Activated CD4-positive, alpha-beta memory T cell treated with anti-CD3 and anti-CD28 coated beads, Interleukin-2, amount 10 ng/mL, durations not matched to agents 7 days and 5 days (primary cell): Measurements from ENCODE around the gene CINP. TPM values are rescaled to one million over a fixed set of nuclear protein-coding genes. Genes with fewer than 3 reads are reported as not detected.
"Not testable (repeated sequence)": the region's sequence is repeated elsewhere in the genome, so short reads cannot be mapped to it uniquely, and the experiment has no call there.

Source experiments
- CTCF ChIA-PET: fragments of 350-600 bp; sonication (Branson Sonifier 250); formaldehyde crosslinking; loops from one replicate; lab custom pipeline; 2021; ENCODE audit warnings: antibody characterized with exemption, inconsistent platforms; lab: Charles Lee
- POLR2A ChIA-PET: fragments of 350-600 bp; sonication (Branson Sonifier 250); formaldehyde crosslinking; loops from one replicate; lab custom pipeline; 2021; ENCODE audit warnings: antibody characterized with exemption; lab: Charles Lee
- DNase-seq: peaks from one replicate; pipeline ENCODE4 v3.0.0-alpha.2; 2020
- H3K27ac Mint-ChIP-seq: one replicate; pipeline ENCODE4 v1.8.0; 2021; ENCODE audit warnings: mild to moderate bottlenecking, mixed read lengths
- H3K27me3 Mint-ChIP-seq: one replicate; pipeline ENCODE4 v1.8.0; 2021; ENCODE audit warnings: mixed read lengths
- H3K36me3 Mint-ChIP-seq: one replicate; pipeline ENCODE4 v1.8.0; 2021; ENCODE audit warnings: low read depth, mixed read lengths
- H3K4me1 Mint-ChIP-seq: one replicate; pipeline ENCODE4 v1.8.0; 2021; ENCODE audit warnings: mixed read lengths
- H3K4me3 Mint-ChIP-seq: one replicate; pipeline ENCODE4 v1.8.0; 2021; ENCODE audit warnings: mild to moderate bottlenecking, mixed read lengths
- H3K9me3 Mint-ChIP-seq: one replicate; pipeline ENCODE4 v1.8.0; 2021; ENCODE audit warnings: mixed read lengths
- total RNA-seq, 2 experiments: library from RNA; stranded (reverse); gene quantifications; one replicate each; pipeline ENCODE4 v1.2.3, GENCODE V29; 2021

The CINP gene
- total RNA-seq, 2 experiments from 2014 or later: 27.3 to 29.8 TPM

GRCh38 chr14:102316743-102317563 is 45.7 kb downstream of the CINP start:
- POLR2A ChIA-PET: interaction anchor here (0.9 to 5.9 kb wide), 5 partner anchors 8 to 201 kb away, joined by 4 to 52 read pairs (median 4); partner anchors contain the start of genes CINP, MOK and TECPR2
- H3K27me3 Mint-ChIP-seq: no peaks in the 10 kb centered on the region
- peaks cover 2% of the 10 kb centered on the region for H3K36me3 Mint-ChIP-seq

GRCh38 chr14:102316338-102316742 is 46.4 kb downstream of the CINP start:
- Mint-ChIP-seq H3K36me3 (peaks cover 2% of the 10 kb centered on the region), H3K4me1 (peaks cover 65% of the 10 kb centered on the region), H3K27ac (peak overlapping the region; percentile 84), H3K27me3 (no peaks in the 10 kb centered on the region), H3K9me3 (no peaks in the 10 kb centered on the region), H3K4me3 (peak overlapping the region; percentile 80)
- ChIA-PET CTCF (interaction anchor here (0.7 to 2.6 kb wide), 17 partner anchors 8 to 1249 kb away, joined by 3 to 31 read pairs (median 4); partner anchors contain the start of genes CINP, MOK and TECPR2), POLR2A (interaction anchor here (0.9 to 5.9 kb wide), 4 partner anchors 7 to 91 kb away, joined by 4 to 52 read pairs (median 4); partner anchors contain the start of genes CINP, MOK and TECPR2)
- peak; percentile 42 for DNase-seq

More at GRCh38 chr14:102316743-102317563, 45.7 kb downstream of the CINP start:
- Mint-ChIP-seq H3K4me1 (peaks cover 70% of the 10 kb centered on the region), H3K9me3 (no peaks in the 10 kb centered on the region), H3K27ac (peak overlapping the region; percentile 84), H3K4me3 (peak overlapping the region; percentile 80)
- CTCF ChIA-PET: interaction anchor here (0.7 to 2.6 kb wide), 19 partner anchors 8 to 1248 kb away, joined by 3 to 31 read pairs (median 4); partner anchors contain the start of genes CINP, MOK and TECPR2
- DNase-seq: peak; percentile 96

GRCh38 chr14:102315121-102315520 is 47.6 kb downstream of the CINP start:
- CTCF ChIA-PET: interaction anchor here (1.1 to 2.4 kb wide), 14 partner anchors 8 to 608 kb away, joined by 3 to 35 read pairs (median 4); partner anchors contain the start of genes MOK and WDR20
- Mint-ChIP-seq H3K27me3 (no peaks in the 10 kb centered on the region), H3K27ac (no peak overlapping the region), H3K36me3 (peaks cover 2% of the 10 kb centered on the region), H3K4me3 (peak overlapping the region; percentile 84), H3K9me3 (no peaks in the 10 kb centered on the region), H3K4me1 (peaks cover 53% of the 10 kb centered on the region)
- POLR2A ChIA-PET: interaction anchor here (1.6 to 1.7 kb wide), 2 partner anchors 47 to 230 kb away, joined by 4 to 8 read pairs; partner anchors contain the start of genes CINP and TECPR2
- no peak for DNase-seq

GRCh38 chr14:102314242-102315011 is 48.3 kb downstream of the CINP start:
- no peaks in the 10 kb centered on the region for H3K9me3 Mint-ChIP-seq
- peaks cover 52% of the 10 kb centered on the region for H3K4me1 Mint-ChIP-seq
- H3K4me3 Mint-ChIP-seq: peak overlapping the region; percentile 84
- ChIA-PET POLR2A (interaction anchor here (1.6 to 1.7 kb wide), 3 partner anchors 10 to 229 kb away, joined by 4 to 11 read pairs (median 8); partner anchors contain the start of genes CINP, MOK and TECPR2), CTCF (interaction anchor here (0.5 to 2.4 kb wide), 33 partner anchors 9 to 608 kb away, joined by 3 to 35 read pairs (median 4); partner anchors contain the start of genes MOK and WDR20)
- peak overlapping the region; percentile 51 for H3K27ac Mint-ChIP-seq
- peaks cover under 1% of the 10 kb centered on the region for H3K36me3 Mint-ChIP-seq
- peak; percentile 83 for DNase-seq
- no peaks in the 10 kb centered on the region for H3K27me3 Mint-ChIP-seq

GRCh38 chr14:102304611-102305506 is 57.8 kb downstream of the CINP start, which contains the start of gene MOK:
TSS of gene MOK (minus strand) at chr14:102305164. CDS start at chr14:102304968, 196 bp downstream.
- Mint-ChIP-seq H3K4me1 (peaks cover 10% of the 10 kb centered on the region), H3K36me3 (peaks cover 3% of the 10 kb centered on the region), H3K27ac (peak within 1 kb of the TSS; percentile 57), H3K9me3 (no peaks in the 10 kb centered on the region), H3K27me3 (peaks cover 3% of the 10 kb centered on the region), H3K4me3 (peak within 1 kb of the TSS; percentile 90)
- POLR2A ChIA-PET: interaction anchor here (1.0 to 2.4 kb wide), 7 partner anchors 9 to 339 kb away, joined by 3 to 11 read pairs (median 5); partner anchors contain the start of genes CINP, TECPR2 and ZNF839
- DNase-seq: peak; percentile 97
- CTCF ChIA-PET: interaction anchor here (1.1 to 3.6 kb wide), 6 partner anchors 10 to 343 kb away, joined by 3 to 35 read pairs (median 6); no protein-coding TSS in a partner anchor

GRCh38 chr14:102303664-102304063 is 59.0 kb downstream of the CINP start:
- Mint-ChIP-seq H3K4me1 (peaks cover 10% of the 10 kb centered on the region), H3K9me3 (no peaks in the 10 kb centered on the region), H3K27ac (no peak overlapping the region), H3K27me3 (peaks cover 3% of the 10 kb centered on the region), H3K36me3 (peaks cover 3% of the 10 kb centered on the region), H3K4me3 (peak overlapping the region; percentile 21)
- no peak for DNase-seq
- CTCF ChIA-PET: interaction anchor here (1.6 to 3.6 kb wide), 4 partner anchors 11 to 207 kb away, joined by 4 to 35 read pairs (median 19); no protein-coding TSS in a partner anchor
- POLR2A ChIA-PET: interaction anchor here (2.4 kb wide), 1 partner anchor 10 kb away, joined by 11 read pairs; no protein-coding TSS in a partner anchor

GRCh38 chr14:102298303-102299070 is 64.2 kb downstream of the CINP start:
- H3K4me1 Mint-ChIP-seq, POLR2A ChIA-PET, H3K9me3 Mint-ChIP-seq, H3K4me3 Mint-ChIP-seq, H3K27ac Mint-ChIP-seq, H3K27me3 Mint-ChIP-seq, H3K36me3 Mint-ChIP-seq, DNase-seq: not testable (repeated sequence)
- CTCF ChIA-PET: interaction anchor here (0.7 to 1.3 kb wide), 2 partner anchors 15 to 17 kb away, joined by 3 to 6 read pairs; no protein-coding TSS in a partner anchor

Other genes starting within 250 kb of the CINP start
- 10 to 100 TPM; 28.3 to 31.9 TPM for gene WDR20, start 223.0 kb downstream of the CINP start, total RNA-seq
- 1 to 10 TPM in 1 of 2 experiments, under 1 TPM in 1; 0.88 to 1.4 TPM for gene MOK, start 57.7 kb downstream of the CINP start, total RNA-seq
- 10 to 100 TPM; 15.1 to 15.3 TPM for gene ZNF839, start 43.1 kb downstream of the CINP start, total RNA-seq
- gene TECPR2, start 51 bp upstream of the CINP start, total RNA-seq: 10 to 100 TPM; 12.3 to 12.5 TPM
- 10 to 100 TPM; 11.2 to 12.3 TPM for gene ANKRD9, start 146.9 kb upstream of the CINP start, total RNA-seq
- gene RCOR1, start 229.8 kb upstream of the CINP start, total RNA-seq: 10 to 100 TPM; 22.1 to 23.4 TPM